Vagina (tissue), 2 donors: ENCODE results near the gene TIGAR.

ENCODE experiments used
- CTCF ChIP-seq, 3 experiments: fragments of 450-650 bp in 2 of 3; fragments of 200-600 bp in 1 of 3; sonication (generic) in 1 of 3; IDR thresholded peaks; one replicate each; pipeline ENCODE4 v1.5.1; 2017 to 2019; ENCODE audit warnings: antibody characterized with exemption in 3 of 3, mild to moderate bottlenecking in 2 of 3, moderate library complexity in 2 of 3
- POLR2A ChIP-seq, 2 donors: fragments of 450-650 bp; IDR thresholded peaks; one replicate each; pipeline ENCODE4 v1.6.1; 2017; ENCODE audit warnings: antibody characterized with exemption in 2 of 2, mild to moderate bottlenecking in 2 of 2, moderate library complexity in 2 of 2
- POLR2AphosphoS5 ChIP-seq, 2 donors: sonication (generic); formaldehyde crosslinking; IDR thresholded peaks; one replicate each; pipeline ENCODE4 v1.9.0; 2017; ENCODE audit warnings: antibody characterized with exemption in 2 of 2, mild to moderate bottlenecking in 2 of 2, low read depth in 1 of 2; ENCODE audit not compliant: insufficient read depth in 1 of 2

DNA sequence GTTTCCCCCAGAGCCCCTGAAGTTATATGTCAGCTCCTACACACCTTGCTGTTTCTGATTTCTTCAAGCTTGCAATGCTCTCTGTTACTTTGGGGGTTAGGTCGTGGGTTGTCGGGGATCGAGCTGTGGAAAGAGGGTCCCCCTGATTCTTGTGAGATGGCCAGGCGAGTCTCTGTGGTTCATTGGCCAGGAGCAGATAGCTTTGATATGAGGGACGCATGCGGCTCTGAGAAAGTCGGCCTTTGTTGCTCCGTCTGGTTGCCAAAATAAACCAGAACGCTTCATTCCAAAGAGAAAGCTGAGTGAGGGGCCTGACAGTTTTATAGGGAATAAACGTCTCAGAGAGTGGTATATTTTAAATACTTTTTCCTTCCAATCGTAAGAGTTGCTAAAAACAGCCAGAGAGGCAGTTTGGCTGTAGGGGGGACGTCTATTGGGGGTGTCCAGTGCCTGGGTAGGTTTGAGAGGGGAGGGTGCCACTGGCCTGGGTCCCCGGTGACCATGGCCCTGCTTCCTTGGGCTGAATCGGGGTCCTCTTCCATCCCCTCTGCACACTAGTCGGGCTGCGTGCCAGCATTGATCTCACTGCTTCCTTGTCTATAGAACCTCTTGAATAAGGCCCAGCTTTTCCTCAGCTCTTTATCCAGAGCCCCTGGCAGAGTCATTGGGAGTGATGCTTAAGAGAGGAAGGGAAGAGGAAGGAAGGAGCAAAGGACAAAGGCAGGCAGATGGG lies 28.5 kb upstream of the TIGAR start:
- TF ChIP-seq POLR2AphosphoS5 (IDR thresholded peaks at IDR 0.05; ENCODE audit: insufficient read depth in 1 of 2, low read depth in 1 of 2): no peak
- TF ChIP-seq CTCF (IDR thresholded peaks at IDR 0.05): no peak
- no peak for TF ChIP-seq POLR2A (IDR thresholded peaks at IDR 0.05)
